Adipocyte (in vitro differentiated cells): ENCODE results near the gene TXNRD1.

Experiments
- DNase-seq: peaks from one replicate; pipeline ENCODE4 v3.0.0-alpha.2; 2015; ENCODE audit warnings: low read depth
- H3K27me3 ChIP-seq: replicated peaks from 2 replicates; pipeline ENCODE4 v1.7.0; 2013; ENCODE audit warnings: mild to moderate bottlenecking, low read length, moderate library complexity; ENCODE audit not compliant: control insufficient read depth, insufficient read depth
- H3K36me3 ChIP-seq: 2 replicates; pipeline ENCODE4 v1.7.0; 2013; ENCODE audit warnings: low read length, mild to moderate bottlenecking, moderate library complexity; ENCODE audit not compliant: control insufficient read depth, insufficient read depth, severe bottlenecking
- H3K4me1 ChIP-seq: 2 replicates; pipeline ENCODE4 v1.7.0; 2013; ENCODE audit warnings: mild to moderate bottlenecking, low read length, moderate library complexity; ENCODE audit not compliant: control insufficient read depth, insufficient read depth
- H3K4me3 ChIP-seq: 2 replicates; pipeline ENCODE4 v1.7.0; 2013; ENCODE audit warnings: mild to moderate bottlenecking, low read length, moderate library complexity
- H3K9ac ChIP-seq: 2 replicates; pipeline ENCODE4 v1.7.0; 2013; ENCODE audit warnings: mild to moderate bottlenecking, low read length, moderate library complexity
- H3K9me3 ChIP-seq: 2 replicates; pipeline ENCODE4 v1.7.0; 2013; ENCODE audit warnings: mild to moderate bottlenecking, low read length, moderate library complexity; ENCODE audit not compliant: control insufficient read depth

The TXNRD1 gene

GRCh38 chr12:104219908-104220404, 4.4 kb downstream of the TXNRD1 start:
- DNase-seq: peak; percentile 88
- Histone ChIP-seq H3K9me3 (no peaks in the 10 kb centered on the region), H3K4me1 (peaks cover 39% of the 10 kb centered on the region), H3K27me3 (no peaks in the 10 kb centered on the region), H3K36me3 (no peaks in the 10 kb centered on the region), H3K9ac (peak overlapping the region; percentile 91), H3K4me3 (peak overlapping the region; percentile 72)

- H3K4me3 ChIP-seq: no peak overlapping the region
Measured at GRCh38 chr12:104220931-104221330, 5.4 kb downstream of the TXNRD1 start.

DNA sequence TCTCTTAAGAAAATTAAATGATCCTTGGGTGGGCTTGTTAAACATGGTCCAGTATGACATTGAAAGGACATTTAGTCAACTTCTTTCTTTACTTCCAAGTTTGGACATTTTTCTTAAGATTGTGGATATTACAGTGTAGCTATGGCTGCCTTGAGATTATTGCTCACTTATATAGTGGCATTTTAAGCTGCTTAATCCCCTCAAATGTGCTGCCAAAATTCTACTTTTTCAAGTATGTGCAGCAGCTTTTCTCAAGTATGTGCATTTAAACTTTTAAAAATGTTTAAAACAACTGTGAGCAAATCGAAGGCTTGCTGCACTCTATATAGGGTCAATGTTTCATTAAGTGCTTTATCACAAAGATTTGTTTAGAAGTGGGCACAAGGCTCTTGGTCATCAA, 7.4 kb downstream of the TXNRD1 start:
- Histone ChIP-seq H3K4me3 (no peak overlapping the region), H3K27me3 (no peaks in the 10 kb centered on the region), H3K9ac (no peak overlapping the region), H3K36me3 (no peaks in the 10 kb centered on the region), H3K4me1 (peaks cover 26% of the 10 kb centered on the region), H3K9me3 (no peaks in the 10 kb centered on the region)
- DNase-seq: peak; percentile 45

More at GRCh38 chr12:104220931-104221330, 5.4 kb downstream of the TXNRD1 start:
- Histone ChIP-seq H3K27me3 (no peaks in the 10 kb centered on the region), H3K36me3 (no peaks in the 10 kb centered on the region), H3K9ac (peak overlapping the region; percentile 44), H3K4me1 (peaks cover 37% of the 10 kb centered on the region), H3K9me3 (no peaks in the 10 kb centered on the region)
- no peak for DNase-seq

DNA sequence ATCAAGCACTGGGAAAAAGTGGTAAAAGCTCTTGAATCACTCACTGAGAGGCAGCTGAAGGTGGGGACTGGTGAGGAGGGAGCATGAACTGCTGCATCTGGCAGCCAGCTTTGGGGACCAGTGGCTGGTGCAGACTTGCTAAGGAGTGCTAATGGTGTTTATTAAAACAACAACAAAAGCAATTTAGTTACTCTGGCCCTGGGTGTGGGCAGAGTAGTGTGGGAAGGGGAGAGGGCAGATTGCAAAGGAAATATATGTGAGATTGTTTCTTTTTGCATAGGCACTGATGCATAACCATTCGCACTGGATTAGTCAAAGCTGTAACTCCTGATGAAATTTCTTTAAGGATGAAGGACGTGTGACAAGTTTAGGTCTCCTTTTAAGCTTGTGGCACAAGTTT, 8.1 kb downstream of the TXNRD1 start:
- H3K36me3 ChIP-seq: no peaks in the 10 kb centered on the region
- no peak for DNase-seq
- H3K9ac ChIP-seq: no peak overlapping the region

GRCh38 chr12:104226672-104227071, 11.1 kb downstream of the TXNRD1 start:
- Histone ChIP-seq H3K36me3 (no peaks in the 10 kb centered on the region), H3K4me1 (no peaks in the 10 kb centered on the region), H3K9me3 (no peaks in the 10 kb centered on the region), H3K9ac (no peak overlapping the region), H3K27me3 (no peaks in the 10 kb centered on the region), H3K4me3 (no peak overlapping the region)
- no peak for DNase-seq

More for the DNA sequence above, 8.1 kb downstream of the TXNRD1 start:
- peaks cover 22% of the 10 kb centered on the region for H3K4me1 ChIP-seq
- H3K27me3 ChIP-seq: no peaks in the 10 kb centered on the region
- no peak overlapping the region for H3K4me3 ChIP-seq
- H3K9me3 ChIP-seq: no peaks in the 10 kb centered on the region

DNA sequence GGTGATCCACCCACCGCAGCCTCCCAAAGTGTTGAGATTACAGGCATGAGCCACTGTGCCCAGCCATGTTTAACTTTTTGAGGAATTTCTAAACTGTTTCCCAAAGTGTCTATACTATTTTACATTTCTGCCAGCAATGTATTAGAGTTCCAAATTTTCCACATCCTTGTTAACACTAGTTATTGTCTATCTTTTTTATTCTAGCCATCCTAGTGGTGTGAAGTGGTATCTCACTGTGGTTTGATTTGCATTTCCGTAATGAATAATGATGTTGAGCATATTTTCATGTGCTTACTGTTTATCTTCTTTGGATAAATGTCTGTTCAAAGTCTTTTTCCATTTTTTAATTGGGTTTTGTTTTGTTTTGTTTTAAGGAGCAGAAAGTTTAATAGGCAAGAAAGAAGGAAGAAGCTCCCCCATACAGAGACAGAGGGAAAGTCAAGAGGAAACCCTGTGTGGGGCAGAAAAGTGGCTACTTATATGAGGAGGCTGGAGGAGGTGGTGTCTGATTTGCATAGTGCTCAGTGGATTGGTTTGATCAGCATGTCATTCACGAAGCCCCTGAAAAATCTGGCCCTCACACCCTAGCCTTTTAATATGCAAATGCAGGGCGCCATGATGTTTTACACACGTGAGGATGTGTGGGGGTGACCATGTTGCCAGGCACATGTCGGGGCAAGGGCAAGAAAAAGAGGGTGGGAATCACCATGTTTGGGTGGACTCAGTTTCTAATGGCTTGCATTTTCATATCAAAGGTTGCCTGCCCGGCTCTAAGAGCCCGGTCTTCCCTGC, 14.9 kb downstream of the TXNRD1 start:
- no peaks in the 10 kb centered on the region for H3K27me3 ChIP-seq
- H3K4me3 ChIP-seq: no peak overlapping the region
- peaks cover 32% of the 10 kb centered on the region for H3K9me3 ChIP-seq
- DNase-seq: no peak
- no peaks in the 10 kb centered on the region for H3K4me1 ChIP-seq
- H3K36me3 ChIP-seq: no peaks in the 10 kb centered on the region
- H3K9ac ChIP-seq: no peak overlapping the region

DNA sequence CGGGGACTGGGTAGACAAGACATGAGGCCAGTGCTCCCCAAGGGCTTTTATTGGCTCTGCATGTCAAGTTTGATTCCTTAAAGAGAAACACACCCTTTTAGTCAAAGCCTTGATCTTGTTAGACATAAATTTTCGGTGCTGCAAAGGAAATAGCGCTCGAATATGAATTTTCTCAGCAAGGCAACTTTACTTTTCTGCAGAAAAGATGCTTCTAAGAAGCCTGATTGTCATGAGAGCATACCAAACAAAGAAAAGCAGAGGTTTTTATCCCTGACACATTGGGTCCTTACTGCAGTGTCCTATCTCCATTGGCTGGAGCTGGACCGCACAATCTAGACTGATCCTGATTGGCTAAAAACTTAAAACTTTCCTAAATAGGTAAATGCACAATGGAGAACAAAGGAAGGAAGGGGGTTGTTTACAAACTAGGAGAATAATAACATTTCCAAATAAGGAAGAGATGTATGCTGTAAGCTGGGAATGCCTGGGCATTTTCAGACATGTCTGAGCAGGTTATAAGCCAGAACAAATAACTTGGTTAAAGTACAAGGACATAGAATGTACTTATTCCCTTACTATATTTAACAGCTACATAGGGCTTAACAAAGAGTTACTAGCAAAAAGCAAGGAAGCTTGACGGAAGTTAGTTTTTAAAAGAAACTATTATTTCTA, 17.2 kb downstream of the TXNRD1 start:
- no peak overlapping the region for H3K4me3 ChIP-seq
- no peaks in the 10 kb centered on the region for H3K27me3 ChIP-seq
- no peaks in the 10 kb centered on the region for H3K36me3 ChIP-seq
- DNase-seq: no peak
- peaks cover 40% of the 10 kb centered on the region for H3K9me3 ChIP-seq
- H3K4me1 ChIP-seq: no peaks in the 10 kb centered on the region
- no peak overlapping the region for H3K9ac ChIP-seq

DNA sequence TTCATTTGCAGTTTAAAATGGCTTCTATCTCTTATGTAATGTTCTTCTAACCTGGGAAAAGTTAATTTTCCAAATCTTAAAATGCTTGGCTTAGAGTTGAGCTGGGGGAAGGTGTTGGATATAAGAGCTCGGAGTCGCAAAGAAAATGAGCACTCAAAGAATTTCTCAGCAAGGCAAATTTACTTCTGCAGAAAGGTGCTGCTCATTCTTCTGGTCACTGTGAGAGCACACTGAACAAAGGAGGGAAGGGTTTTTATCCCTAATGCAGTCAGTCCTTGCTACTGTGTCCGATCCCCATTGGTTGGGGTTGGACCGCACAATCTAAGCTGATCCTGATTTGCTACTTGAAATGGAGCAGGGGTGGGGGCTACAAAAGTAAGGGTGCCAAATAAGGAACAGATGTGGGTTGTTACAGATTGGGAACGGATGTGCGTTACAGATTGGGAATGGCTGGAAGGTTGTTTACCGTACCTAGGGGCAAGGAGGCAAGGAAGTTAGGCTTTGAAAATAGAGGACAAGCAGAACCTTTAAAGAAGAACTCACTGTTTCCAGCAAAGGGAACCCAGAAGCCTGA, 19.4 kb downstream of the TXNRD1 start:
- no peak for DNase-seq
- no peaks in the 10 kb centered on the region for H3K27me3 ChIP-seq
- peak overlapping the region; percentile 4 for H3K4me3 ChIP-seq
- H3K36me3 ChIP-seq: no peaks in the 10 kb centered on the region
- peaks cover 40% of the 10 kb centered on the region for H3K9me3 ChIP-seq
- H3K4me1 ChIP-seq: no peaks in the 10 kb centered on the region
- no peak overlapping the region for H3K9ac ChIP-seq

GRCh38 chr12:104237930-104238329, 22.4 kb downstream of the TXNRD1 start:
- Histone ChIP-seq H3K4me3 (no peak overlapping the region), H3K36me3 (no peaks in the 10 kb centered on the region), H3K27me3 (no peaks in the 10 kb centered on the region), H3K4me1 (no peaks in the 10 kb centered on the region), H3K9me3 (peaks cover 32% of the 10 kb centered on the region), H3K9ac (no peak overlapping the region)
- no peak for DNase-seq

DNA sequence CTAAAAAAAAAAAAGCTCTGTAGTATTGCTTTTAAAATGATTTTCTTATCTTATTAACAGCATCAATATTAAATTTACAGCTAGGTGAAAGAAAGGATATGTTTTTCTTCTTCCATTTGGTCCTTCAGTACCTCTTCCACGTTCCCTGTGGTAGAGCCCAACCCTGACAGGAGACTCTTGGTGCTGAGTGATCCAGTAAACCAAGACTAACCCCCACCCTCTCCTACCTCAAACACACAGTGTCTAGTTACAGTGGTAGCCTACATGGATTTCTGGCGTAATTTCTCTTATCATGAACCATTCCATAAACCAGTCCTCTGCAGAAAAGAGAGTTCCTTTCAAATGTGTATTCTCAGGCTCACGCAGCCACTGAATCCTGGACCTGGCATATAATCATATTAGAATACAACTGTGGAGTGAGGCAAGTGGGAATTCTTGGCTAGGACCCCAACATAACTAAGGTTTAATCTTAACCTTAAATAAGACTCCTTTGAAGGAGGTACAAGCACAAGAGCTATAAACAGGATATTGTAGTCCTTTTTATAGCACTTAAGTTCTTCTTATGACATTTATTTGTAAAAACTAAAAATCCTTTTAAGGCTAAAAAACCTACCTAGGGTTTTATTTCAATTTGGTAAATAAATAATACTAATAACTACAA, 27.1 kb downstream of the TXNRD1 start:
- Histone ChIP-seq H3K36me3 (no peaks in the 10 kb centered on the region), H3K9me3 (no peaks in the 10 kb centered on the region), H3K27me3 (no peaks in the 10 kb centered on the region), H3K9ac (no peak overlapping the region), H3K4me3 (no peak overlapping the region), H3K4me1 (no peaks in the 10 kb centered on the region)
- DNase-seq: no peak

DNA sequence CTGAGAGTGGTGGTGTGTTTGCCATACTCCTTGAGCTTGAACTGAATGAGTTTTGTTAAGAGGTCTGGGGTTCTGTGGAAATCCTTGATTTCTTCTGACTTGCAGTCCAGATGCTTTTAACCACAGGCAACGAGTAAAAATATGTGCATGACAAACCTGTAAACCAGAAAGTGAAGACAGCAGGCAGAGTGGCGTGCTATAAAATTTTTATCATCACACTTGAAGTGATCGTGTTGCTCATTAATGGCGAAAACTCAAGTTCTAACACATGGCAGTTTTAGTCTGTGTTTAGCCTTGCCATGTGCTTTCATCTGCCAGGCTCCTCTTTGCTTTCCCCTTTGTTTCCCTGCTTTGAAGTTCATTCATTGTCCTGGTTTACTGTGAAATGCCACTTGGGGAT, 28.0 kb downstream of the TXNRD1 start:
- H3K36me3 ChIP-seq: no peaks in the 10 kb centered on the region
- no peak for DNase-seq
- H3K4me3 ChIP-seq: no peak overlapping the region
- no peak overlapping the region for H3K9ac ChIP-seq
- H3K9me3 ChIP-seq: no peaks in the 10 kb centered on the region
- H3K27me3 ChIP-seq: no peaks in the 10 kb centered on the region
- no peaks in the 10 kb centered on the region for H3K4me1 ChIP-seq
